Umbilical cord (tissue), 1 donor: ENCODE results near the gene ATF7IP2. TPM values are rescaled to one million over a fixed set of nuclear protein-coding genes. Genes with fewer than 3 reads are reported as not detected.

Experiments
- total RNA-seq: library from RNA; depleted of rRNA; stranded (reverse); fragments of >200 nt; gene quantifications from one replicate; pipeline ENCODE4 v1.2.3, GENCODE V29; 2014; ENCODE audit warnings: low replicate concordance; ENCODE audit not compliant: insufficient read depth

ATF7IP2 gene
- total RNA-seq, 1 donor from 2014 or later: 3.1 TPM

Other genes with a start within 250 kb of the ATF7IP2 start
- 5.3 TPM for gene GRIN2A, start 203.6 kb upstream of the ATF7IP2 start, total RNA-seq
- gene EMP2, start 194.5 kb downstream of the ATF7IP2 start, total RNA-seq: 27.0 TPM